HG03108 (cell line): Measurements from ENCODE around the gene SNRPD1.
A peak's percentile ranks its signal among the peaks of the same experiment; 100 is the strongest.
"Not testable (repeated sequence)": the region's sequence is repeated elsewhere in the genome, so short reads cannot be mapped to it uniquely, and the experiment has no call there.

Source experiments
- ATAC-seq: cut with Tn5 transposase; IDR thresholded peaks from one replicate; pipeline ENCODE4 v1.9.1; 2021; ENCODE audit warnings: moderate library complexity; ENCODE audit not compliant: unreplicated experiment

SNRPD1 gene

DNA sequence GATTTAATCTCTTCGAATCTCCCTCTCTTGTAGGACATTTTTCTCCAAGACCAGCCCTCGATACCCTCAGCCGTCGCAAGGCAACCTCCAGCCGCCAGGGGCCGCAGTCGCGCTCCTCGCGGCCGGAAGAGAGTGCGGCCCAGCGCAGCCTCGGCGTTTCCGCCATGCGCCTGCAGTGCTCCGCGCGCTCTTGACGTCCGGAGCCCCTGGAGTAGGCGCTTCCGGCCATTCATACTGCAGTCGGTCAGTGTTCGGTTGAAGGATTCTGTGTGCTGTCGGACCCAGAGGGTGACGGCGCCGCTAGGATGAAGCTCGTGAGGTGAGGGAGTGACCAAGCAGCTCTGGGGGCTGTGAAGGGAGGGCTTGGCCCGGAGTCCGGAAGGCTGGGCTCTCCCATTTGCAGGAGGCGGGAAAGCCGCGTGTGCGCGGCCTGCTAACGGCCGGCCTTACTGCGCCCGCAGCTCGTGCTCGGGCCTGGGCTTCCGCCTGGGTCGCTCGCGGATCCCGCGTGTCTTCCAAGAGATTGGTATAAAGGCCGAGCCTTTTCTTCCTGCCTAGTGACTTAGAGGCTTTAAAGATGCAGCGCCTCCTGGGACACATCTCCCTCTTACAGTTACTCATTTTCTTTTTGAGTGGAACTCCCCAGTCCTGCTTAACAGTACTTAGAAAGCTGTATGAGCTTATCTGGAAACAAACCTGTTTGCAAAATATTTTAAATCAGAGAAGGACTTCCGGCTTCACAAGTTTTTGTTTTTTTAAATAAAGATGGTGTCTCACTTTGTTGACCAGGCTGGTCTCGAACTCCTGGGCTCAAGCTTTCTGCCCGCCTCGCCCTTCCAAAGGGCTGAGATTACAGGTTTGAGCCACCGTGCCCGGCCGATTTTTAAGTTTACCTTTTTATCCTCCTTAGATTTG is at the start of gene SNRPD1:
SNRPD1 (plus strand) TSS at position 190 of the 915 bp plus-strand sequence; CDS start at position 306, 116 bp downstream.
- ATAC-seq = peak; percentile 99

DNA sequence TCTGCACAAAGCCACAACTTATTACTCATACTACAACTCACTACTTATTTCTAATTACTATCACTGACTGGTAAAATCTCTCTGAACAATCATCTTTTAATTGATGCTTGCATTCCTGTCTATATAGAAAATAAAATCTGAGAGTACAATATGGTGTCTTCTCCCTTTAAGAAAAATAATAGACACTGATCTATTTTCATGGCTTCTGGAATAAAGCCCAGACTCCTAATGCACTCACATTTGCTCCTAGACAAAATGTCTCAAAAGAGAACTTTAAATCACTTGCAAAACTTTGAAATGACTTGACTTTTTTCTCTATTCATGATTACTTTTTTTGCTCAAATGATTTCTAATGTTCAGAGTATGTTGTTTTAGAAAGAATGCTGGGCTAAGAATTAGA is 40.3 kb upstream of the SNRPD1 start:
- ATAC-seq = no peak

DNA sequence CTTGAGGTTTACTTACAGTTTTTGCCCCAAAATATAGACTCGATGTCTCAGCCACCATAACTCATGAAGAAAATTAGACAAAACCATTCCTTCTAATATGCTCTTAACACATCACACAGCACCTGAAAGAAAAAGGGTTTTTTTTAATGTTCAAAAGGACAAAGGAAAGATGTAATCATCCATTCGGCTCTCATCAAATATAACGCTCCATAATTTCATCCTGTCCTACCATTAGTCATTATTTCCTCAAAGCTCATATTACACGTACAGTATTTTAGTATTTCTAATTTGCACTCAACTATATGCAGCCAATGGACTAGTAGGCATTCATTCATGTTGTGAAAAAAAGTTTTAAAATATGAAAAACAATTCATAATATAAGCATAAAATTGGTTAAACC is 36.5 kb upstream of the SNRPD1 start:
- no peak for ATAC-seq

DNA sequence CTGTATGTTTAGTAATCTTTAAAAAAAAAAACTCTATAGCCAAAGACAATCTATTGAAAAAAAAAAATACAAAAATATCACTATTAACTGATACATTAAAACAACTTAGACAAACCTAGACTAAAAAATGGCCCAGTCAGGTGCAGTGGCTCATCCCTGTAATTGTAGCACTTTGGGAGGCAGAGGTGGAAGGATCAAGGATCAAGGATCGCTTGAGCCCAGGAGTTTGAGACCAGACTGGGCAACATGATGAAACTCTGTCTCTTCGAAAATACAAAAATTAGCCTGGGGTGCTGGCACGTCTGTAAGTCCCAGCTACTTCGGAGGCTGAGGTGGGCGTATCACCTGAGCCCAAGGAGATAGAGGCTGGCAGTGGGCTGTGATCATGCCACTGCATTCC is 27.7 kb upstream of the SNRPD1 start:
- no peak for ATAC-seq

DNA sequence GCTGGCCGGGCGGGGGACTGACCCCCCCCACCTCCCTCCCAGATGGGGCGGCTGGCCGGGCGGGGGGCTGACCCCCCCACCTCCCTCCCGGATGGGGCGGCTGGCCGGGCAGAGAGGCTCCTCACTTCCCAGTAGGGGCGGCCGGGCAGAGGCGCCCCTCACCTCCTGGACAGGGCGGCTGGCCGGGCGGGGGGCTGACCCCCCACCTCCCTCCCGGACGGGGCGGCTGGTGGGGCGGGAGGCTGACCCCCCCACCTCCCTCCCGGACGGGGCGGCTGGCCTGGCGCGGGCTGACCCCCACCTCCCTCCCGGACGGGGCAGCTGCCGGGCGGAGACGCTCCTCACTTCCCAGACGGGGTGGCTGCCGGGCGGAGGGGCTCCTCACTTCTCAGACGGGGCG is 19.8 kb upstream of the SNRPD1 start:
- ATAC-seq = not testable (repeated sequence)

DNA sequence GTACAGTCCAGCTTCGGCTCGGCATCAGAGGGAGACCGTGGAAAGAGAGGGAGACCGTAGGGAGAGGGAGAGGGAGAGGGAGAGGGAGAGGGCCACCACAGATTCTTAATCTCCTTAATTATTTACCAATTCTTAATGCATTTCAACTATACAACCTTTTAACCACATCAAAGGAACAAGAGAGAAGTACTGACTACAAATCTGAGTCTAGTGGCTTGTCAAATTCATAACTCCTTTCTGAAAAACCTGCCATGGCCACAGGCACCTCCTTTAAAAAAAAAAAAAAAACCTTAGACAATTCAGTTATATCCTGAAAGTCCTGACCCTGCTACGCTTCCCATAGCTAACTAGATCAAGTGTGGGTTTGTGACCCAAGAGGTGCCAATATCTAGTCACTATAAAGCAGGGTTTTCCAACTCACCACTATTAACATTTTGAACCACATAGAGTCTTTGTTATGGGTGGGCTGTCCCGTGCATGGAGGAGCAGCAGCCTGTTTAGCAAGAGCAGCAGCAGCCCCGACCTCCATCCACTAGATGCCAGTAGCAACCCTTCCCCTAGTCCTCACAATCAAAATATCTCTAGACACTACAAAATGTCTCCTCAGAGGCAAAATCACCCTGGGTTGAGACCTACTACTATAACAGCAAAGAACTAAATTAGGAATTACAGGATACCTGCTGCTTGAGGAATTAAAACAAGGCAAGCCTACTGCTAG is 18.4 kb upstream of the SNRPD1 start:
- ATAC-seq = no peak

DNA sequence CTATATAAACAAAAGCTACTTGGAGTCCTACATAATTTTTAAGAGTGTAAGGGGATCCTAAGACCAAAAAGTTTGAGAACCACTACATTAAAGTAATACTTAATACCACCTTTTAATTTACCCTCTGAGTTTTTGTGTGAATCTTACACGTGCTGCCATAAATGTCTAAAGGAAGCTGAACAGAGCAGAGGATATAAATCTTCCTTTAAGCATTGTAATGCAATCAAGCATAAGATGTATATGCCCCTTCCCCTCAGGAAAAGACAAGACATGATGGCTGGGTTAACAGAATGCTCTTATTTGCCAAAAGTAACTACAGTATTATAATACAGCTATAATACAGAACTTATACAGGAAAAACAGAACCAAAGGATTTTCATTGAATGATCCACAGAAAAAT is 14.5 kb upstream of the SNRPD1 start:
- no peak for ATAC-seq

DNA sequence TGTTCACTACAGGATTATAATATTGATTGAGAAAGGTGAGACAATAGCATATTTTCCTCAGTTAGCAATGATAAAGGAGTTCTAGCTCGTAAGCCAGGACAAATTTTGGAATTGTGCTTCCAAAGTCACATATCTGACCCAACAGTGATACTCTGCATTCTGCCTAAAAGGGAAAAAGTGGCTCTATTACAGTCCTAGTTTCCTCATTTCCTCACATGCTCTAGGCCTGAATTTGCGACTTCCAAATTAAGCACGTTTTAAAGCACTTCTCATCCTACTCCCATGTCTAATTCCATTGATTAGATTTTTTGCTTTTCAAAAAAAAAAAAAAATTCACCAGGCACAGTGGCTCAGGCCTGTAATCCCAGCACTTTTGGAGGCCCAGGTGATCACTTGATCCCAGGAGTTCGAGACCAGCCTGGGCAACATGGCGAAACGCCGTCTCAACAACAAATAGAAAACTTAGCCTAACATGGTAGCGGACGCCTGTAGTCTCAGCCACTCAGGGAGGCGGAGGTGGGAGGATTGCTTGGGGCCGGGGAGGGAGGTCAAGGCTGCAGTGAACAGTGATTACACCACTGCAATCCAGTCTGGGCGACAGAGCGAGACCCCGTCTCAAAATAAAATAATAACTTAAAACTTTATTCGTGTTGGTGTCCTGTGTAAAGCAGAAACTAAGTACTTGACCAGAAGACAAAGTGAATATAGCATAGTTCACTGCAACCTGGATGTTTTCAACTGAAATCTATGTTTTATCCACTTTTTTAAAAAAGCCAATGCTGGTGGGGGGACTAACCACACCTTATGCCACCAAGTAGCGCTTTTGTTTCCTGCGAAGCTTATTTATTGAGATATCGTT is 13.2 kb upstream of the SNRPD1 start:
- no peak for ATAC-seq

DNA sequence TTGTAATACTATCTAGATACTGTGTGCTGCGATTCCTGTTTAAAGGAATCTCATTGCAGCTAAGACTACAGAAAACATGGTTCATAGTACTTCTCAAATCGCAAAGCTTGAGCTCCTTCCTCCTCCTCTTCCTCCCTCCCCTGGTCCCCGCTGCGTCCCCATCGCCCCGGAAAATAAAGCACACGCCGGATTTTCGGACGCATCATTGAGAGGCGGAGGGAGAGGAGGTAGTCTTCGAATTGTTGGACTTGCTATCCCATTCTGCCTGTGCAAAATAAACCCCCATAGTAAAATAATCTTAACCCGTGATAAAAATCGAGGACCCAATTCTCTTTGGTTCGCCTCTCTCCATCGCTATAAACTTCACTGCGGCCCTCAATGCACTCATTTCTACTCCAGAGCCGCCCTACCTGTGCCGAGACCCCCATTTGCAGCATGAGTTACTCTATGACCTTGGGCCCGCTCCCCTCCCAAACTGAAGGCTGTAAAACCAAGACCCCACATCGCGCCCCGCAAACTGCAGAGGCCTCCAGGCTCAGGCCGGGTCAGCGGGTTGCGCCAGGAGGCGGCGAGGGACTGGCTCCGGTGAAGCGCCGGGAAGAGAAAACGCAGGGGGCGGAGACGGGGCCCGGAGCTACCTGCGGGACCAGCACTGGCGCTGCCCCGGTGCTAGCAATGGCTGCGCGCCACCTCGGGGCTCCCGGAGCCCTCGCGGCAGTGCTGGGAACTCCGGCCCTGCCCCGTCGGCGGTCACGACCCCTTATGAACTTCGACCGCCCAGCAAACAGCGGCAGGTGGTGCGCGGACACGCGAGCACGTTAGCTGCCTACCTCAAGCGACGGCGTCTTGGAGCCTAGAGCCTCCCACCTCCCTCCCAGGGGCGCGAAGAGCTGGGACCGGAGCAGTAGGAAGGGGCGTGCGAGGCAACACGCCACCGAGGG is 12.3 kb upstream of the SNRPD1 start:
- peak; percentile 30 for ATAC-seq

DNA sequence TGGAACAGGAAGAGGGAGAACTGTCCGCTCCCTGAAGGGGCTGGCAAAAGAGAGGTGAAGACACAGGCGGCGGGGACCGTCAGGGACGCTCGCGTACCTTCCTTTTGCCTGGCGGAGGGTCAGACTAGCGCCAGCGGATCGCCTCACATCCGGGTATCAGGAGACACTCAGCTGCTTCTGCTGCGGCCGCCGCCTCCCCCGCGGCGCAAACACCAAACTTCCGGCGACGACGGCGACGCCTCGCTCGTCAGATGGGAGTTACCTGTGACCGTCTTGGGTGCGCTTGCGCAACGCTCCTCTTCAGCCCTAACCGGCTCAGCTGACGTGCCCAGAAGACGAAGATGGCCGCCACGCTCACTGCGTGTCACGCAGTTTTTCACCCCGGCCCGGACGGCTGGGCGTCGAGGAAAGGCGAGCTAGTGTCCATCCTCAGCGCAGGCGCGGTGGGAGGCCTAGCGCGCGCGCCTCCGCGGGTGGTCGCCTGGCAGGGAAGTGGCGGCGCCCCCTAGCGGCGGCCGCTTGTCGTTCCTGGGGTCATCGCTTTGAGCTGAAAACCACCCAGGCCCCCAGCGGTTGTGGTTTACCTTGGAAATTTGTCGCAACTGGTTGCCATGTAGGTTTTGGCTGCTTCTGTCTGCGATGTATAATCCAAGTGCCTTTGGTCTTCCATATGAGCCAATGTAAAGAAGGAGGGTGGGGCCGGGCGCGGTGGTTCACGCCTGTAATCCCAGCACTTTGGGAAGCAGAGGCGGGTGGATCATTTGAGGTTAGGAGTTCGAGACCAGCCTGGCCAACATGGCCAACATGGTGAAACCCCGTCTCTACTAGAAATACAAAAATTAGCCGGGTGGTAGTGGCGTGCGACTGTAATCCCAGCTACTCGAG is 11.3 kb upstream of the SNRPD1 start, which contains the start of gene ESCO1:
ESCO1 (minus strand) TSS at position 179 of the 885 bp plus-strand sequence. CDS start 25,861 bp downstream, outside the sequence.
- ATAC-seq = peak; percentile 87

DNA sequence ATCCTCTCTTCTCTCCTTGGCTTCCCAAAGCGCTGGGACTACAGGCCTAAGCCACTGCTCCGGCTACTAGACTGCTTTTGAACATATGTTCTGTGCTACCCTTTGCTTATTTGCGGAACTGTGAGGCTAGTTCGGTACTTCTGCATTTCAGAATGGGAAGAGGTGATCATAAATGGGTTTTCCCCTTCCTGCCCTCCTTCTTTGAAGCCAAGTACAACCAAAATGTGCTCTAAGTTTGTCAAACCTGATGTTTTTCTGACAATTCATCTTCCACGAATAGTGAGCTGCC is 9.9 kb upstream of the SNRPD1 start:
- ATAC-seq = no peak

DNA sequence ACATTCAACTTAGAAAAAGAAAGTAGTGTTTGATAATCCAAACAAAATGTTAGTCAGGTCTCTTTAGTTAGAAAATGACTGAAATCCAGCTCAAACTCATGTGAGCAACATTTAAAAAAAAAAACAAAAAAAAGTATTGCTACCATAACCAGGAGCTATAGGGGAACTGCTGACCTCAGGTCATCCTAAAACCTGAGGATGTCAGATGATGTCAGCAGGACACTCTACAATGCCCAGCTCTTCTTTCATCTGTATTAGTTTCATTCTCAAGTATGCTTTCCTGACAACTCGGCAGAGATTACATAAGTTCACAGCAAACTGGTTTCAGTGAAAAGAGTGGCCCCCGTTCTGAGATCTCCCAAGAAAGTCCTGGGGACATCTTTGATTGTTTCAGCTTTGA is 7.4 kb upstream of the SNRPD1 start:
- ATAC-seq = no peak

DNA sequence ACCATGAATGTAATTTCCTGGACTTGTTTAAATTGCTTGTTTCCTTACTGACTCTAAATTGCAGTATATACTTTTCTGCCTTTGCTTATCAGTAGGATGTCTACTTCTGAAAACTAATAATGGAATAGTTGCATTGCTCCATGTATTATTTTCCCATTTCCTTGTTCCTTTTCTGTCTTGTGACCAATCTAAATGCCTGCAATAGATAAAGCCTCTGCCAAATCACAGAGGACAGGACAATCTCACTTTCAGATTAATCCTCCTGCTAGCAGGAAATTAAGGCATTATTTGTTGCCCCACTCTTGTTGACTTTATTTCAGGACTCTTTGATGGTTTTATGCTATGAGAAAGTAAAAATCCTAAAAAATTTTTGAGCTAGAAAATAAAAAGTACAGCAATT is 6.9 kb upstream of the SNRPD1 start:
- ATAC-seq = no peak

DNA sequence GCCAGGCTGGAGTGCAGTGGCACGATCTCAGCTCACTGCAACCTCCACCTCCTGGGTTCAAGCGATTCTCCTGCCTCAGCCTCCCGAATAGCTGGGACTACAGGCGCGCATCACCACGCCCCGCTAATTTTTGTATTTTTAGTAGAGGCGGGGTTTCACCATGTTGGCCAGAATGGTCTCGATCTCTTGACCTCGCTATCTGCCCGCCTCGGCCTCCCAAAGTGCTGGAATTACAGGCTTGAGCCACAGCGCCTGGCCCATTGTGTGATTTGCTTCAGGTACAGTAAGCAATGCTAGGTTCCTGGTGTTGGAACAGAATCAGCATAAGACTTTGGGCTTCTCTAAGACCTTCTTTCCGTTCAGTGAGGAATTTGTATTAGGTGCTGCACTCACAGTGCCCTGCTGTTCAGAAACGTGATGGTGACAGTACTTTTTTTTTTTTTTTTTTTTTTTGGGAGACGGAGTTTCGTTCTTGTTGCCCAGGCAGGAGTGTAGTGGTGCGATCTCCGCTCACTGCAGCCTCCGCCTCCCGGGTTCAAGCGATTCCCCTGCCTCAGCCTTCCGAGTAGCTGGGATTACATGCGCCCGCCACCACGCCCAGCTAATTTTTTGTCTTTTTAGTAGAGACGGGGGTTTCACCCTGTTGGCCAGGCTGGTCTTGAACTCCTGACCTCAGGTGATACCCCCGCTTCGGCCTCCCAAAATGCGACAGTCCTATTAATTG is 551 bp upstream of the SNRPD1 start:
- not testable (repeated sequence) for ATAC-seq

DNA sequence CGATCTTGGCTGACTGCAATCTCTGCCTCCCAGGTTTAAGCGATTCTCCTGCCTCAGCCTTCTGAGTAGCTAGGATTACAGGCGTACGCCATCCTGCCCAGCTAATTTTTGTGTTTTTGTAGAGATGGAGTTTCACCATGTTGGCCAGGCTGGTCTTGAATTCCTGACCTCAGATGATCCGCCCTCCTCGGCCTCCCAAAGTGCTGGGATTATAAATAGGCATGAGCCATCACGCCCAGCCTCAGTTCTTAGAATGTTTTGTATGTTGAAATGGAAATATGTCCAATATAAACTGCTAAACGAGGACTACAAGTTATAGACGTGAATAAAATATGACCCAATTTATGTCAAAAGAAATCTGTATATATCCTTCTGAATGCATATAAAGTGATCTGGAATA is 9.5 kb downstream of the SNRPD1 start:
- not testable (repeated sequence) for ATAC-seq

DNA sequence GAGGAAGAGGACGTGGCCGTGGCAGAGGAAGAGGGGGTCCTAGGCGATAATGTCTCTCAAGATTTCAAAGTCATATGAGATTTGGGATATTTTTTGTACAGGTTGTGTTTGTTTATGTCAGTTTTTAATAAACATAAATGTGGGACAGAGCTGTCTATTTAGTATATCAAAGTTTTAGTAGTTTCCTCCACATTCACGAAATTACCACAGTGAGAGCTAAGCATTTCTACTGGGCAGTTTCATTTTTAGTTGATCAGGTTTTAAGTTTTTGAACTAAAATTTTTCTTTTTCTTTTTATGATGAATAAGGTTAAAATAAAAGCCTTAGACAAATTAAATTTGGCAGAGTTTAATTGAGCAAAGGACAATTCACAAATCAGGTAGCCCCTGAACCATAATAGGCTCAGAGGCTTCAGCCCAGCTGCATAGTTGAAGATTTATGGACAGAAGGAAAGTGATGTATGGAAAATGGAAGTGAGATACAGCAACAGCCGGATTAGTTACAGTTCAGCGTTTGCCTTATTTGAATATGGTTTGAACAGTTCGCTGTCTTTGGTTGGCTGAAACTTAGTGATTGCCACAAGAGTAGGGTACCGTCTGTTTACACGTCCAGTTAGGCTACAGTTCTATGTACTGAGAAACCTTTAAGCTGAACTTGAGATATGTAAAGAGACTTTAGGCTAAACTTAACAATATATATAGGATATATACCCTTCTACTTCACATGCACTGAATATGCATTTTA is 17.1 kb downstream of the SNRPD1 start:
- ATAC-seq = peak; percentile 95

DNA sequence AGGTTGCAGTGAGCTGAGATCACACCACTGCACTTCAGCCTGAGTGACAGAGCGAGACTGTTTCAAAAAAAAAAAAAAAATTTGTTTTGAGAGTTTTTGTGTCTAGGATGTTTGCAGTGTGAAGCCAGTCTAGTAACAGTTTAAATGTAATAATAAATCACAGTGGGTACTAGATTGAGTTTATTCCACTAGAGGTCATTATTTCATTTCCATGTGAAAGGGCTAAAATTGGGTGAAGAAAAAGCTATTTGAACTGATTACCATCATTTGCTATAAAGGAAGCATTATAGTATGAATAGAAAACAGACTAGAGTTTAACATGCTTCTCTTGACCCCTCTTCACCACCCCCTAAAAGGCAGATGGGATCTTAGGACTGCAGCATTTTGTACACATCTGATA is 20.3 kb downstream of the SNRPD1 start:
- ATAC-seq = no peak
